ENCODE measurements around the gene TMCC1.
"Not testable (repeated sequence)": the region's sequence is repeated elsewhere in the genome, so short reads cannot be mapped to it uniquely, and the experiment has no call there.

TMCC1 gene

DNA sequence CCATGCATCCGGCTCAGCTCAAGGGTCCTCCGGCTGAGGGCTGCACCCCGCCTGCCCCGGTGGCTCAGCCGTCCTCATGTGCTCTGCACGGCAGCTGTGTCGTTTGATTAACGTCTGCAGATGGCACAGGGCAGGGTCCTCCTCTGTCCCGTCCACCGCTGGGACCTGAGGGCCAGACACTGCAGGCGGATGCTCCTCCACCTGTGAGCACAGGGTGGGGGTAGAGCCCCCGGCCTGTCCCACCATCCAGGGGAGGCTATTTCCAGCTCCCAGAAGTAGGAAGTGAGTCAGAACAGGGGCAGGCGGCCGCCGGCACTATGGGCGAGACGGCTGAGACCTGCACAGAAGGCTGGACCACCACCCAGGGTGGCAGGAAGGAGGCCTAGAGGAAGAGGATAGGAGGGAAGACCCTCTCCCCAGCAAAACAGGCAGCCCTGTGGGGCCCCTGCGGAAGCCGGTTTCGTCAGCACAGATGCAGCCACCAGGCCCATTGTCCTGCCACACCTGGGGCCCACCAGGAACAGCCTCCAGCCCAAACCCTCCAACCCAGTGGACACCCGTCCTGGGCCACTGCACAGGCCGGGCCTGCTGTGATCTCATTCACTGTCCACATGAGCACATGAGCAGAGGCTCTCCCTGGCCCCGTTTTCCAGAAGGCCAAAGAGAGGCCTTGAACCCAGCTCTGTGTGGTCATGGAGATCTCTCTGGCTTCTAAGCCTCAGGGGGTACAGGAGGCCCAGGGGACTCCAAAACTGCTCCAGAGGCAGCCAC, 274.4 kb downstream of the TMCC1 start:
- peak; percentile 44 for DNase-seq

DNA sequence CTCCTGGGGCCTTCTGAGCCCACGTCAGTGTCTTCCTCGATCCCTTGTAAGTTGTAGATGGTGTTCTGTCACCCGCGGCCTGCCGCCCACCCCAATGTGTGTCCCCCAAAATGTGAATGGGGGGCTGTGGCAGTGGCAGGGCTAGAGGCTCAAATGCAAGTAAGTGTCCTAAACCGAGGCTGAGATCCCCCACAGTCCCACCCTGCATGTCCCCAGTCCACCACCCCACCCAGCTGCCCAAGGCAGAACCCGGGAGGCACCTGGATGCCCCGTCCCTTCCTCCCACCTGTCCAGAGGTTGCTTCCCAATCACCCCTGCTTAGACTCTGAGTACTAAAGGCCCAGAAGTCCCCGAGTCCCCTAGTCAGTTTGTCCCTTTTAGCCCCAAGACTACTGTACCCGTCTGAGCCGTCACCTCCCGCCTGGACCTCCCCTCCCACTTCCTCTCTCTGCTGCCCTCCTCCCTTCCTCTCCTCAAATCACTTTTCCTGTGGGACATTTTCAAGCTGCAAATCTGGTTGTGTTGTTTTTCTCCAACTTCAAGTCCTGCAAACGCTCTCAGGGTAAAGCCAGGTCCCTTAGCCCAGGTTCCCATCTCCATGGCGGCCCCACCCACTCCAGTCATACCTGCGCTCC, 275.2 kb downstream of the TMCC1 start:
- peak; percentile 24 for DNase-seq

DNA sequence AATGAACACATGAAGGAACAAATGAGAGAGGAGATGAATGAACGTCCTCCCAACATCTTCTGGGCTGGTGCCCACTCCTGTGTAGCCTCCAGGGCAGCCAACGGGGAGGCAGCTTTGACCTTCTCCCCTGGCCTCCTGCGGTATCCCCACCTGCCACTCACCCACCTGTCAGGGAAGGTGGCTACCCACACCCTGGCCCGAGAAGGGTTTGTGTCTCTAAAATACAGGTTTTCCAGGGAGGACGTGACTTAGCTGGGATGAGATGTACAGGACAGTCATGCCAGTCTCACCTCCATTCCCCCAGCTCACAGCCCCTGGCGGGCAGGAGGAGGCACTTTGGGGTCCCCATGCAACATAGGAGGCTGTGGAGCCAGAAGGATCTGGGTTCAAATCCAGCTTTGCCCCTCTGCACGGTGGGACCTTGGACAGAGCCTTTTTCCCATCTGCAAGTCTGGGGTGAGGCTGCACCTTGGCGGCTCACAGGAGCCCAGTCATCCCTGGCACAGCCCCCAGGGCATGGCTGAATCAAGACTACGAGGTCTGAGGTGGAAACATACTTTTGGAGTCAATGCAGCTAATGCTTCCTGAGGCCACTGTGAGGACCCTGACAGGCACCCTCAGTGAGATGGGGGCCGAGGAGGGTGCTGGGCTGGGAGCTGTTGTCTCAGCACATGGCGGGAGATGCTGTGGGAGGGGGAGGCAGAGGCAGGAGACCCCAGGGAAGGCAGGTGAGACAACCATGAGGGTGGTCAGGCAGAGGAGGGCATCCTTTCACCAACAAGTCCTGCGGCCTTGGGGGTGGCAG, 275.9 kb downstream of the TMCC1 start:
- DNase-seq = peak; percentile 16

DNA sequence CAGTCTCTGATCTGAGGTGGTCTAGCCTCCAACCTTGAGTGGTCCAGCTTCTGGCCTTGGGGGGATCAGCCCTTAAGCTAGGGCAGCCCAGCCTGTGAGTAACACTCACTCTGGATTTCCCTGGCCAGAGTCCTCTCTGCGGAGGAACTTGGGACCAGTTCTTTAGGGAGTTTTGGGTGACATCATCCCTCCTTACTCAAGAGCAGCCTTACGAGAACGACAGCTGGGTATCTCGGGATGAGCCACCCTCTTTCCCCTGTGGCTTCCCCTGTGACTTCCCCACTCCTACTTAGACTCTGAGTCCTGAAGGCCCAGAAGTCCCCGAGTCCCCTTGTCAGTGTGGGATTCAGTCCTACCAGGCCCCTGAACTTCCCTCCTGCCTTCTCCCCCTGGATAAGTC, 276.8 kb downstream of the TMCC1 start:
- no peak for DNase-seq

DNA sequence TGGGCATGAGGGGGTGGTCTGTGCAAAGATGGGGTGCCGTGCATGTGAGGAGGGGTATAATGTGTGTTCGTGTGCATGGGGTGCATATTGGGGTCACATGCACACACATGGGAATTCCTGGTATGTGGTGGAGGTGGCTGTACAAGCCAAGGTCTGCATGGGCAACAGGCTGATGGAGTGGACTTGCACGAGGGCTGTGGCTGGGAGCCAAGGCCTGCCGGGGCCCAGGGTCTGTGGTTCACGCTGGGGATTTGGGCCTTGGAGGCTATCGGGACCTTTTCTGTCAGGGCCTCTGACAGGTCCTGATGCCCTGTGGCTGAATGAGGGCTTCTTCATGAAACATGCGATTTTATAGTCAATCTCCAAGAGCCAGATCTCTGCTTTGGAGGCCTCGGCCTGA, 277.2 kb downstream of the TMCC1 start:
- DNase-seq = no peak

DNA sequence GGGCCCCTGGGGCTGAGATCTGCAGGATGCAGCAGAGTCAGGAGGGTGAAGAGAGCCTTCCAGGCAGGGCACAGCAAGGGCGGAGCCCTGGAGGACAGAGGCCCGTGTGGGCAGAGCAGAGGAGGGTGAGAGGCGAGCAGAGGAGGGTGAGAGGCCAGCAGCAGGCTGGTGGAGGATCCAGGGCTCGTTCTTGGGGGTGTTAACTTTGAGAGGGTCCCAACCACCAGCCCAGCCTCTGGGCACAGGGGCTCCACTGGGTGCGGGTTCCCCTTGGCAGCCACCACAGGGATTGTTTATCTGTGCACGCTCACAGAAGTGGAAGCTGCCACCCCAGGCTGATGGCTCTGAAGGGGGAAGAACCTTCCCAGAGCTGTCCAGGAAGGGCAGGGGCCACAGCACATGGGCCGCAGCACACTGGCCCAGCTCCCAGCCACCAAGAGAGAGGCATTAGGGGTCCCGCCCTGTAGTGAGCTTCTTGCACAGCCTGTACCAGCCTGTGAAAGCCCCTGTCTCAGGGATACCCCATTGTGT, 277.7 kb downstream of the TMCC1 start:
- DNase-seq = no peak

DNA sequence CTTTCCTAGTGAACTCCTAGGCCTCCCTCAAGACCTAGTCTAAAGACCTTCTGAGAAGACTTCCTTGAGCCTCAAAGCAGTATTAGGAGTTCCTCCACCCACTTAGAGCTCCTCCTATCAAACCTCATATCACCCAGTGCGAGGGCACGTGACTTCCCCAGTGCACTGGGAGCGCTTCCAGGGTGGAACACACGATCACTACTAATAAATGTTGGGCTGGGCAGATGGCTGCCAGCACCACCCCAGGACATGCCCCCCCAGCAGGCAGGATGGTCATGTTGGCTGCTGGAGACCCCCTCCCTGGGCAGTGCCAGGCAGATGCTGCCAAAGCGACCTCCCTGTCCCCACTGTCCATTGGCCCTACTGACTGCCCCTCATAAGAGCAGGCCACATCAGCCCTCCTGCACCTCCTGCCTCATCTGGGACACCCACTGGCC, 278.6 kb downstream of the TMCC1 start:
- no peak for DNase-seq

DNA sequence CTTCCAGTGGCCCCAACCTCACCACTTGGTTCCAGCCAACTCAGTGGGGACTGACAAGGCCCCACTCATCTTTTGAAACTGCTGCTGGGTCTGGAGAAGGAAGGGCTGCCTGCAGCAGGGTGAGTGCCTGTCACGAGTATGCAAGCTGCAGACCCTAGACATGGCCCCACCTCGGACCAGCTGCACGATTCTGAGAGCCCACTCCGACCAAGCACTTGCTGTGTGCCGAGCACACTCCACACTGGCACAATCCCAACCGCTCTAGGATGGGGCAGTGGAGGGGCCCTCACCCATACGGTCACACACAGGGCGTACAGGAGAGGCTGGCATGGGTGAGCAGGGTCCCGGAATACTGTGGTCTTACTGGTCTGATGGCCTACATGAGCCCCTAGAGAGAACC, 279.1 kb downstream of the TMCC1 start:
- no peak for DNase-seq

DNA sequence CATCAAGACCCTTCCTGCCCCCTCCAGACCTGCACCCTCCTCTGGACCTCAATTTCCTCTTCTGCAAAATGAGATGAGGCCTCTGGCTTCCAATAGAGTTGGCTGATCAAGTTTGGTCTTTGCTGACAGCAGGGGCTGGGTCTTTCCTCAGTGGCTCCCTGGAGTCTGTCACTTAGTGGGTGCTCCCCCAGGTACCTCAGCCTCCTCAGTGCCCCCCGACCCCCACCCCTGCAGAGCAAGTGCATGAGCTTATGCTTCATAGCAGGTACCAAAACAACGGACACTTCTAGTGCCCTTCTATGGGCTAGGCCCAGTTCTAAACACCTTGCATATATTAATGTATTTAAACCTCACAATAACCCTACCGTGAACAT, 280.2 kb downstream of the TMCC1 start:
- no peak for DNase-seq

DNA sequence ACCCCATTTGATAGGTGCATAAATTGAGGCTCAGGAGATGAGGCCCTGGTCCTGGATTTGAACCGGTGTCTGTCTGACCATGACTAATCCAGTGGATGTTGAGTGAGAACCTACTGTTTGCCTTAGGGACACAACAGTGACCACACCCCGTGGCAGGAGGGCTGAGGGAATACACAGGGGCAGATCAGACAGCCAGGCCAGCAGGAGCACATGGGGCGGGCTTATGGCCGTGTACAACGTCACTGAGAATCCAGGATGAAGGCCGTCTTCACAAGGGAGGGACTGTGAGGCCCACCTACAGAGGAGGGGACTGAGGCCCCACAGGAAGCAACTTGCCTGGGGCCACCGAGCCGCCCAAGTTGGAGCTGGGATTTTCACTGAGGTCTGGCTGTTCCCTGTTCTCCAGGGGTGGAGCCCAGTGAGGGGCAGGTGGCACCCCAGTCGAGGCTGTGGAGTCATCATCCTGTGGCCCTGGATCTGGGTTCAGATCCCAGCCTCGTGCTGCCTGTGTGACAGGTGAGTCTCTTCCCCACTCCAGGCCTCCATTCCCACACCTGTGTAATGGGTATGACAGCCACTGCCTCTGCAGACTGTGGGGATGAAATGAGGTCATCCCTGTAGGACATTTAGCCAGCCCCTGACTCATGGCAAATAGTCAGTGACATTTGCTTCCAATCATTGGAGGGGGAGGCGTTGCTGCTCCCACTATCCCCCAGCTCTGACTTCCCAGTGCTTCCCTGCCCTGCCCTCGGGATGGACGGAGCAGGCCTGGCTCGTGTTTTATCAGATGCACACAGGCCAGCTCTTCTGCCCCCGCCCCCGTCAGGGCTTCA, 280.8 kb downstream of the TMCC1 start:
- no peak for DNase-seq

DNA sequence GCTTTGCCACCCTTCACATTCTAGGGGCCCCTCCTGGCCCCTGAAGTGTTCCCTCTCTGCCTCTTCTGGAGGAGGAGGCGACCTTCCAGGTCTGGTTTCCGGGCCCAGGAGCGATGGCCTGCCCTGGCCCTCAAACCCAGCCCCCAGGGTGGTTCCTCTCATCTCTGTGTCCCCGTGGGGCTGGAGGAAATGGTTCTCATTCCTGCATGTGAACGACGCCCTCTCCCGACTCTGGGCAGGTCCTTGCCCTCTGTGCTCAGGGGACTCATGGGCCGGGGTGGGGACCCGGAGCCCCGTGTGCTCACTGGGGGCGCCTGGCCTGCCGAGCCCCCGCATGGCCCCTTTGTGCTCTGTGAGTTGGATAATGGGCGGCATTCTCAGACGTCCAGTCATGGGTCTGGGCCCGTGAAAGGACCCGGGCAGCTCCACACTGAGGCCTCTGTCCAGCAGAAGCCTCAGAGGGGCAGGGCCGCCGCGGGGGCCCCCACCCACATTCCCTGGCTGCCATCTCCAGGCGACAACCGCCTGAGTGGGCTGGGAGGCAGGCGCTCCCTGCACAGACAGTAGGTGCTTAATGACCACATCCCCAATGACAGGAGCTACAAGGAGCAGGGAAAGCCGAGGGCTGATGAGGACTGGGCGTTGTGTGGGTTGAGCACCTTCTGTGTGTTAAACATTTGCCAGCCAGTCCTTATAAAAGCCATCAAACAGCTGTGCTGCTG, 281.5 kb downstream of the TMCC1 start:
- no peak for DNase-seq

DNA sequence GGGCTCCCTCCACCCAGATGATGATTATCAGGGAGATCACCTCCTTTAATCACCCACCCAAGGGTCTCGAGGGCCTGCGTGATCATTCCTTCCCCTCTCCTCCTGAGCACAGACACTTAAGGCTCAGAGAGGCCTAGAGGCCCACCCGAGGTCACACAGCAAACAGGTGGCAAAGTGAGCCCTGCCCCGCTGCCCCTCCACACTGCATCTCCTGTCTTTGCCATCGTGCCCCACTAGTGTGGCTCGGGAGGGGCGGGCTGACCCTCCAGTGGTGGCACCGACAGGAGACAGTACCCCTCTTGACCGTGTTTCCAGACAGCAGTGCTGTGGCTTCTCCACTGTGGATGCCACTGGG, 282.1 kb downstream of the TMCC1 start:
- no peak for DNase-seq

DNA sequence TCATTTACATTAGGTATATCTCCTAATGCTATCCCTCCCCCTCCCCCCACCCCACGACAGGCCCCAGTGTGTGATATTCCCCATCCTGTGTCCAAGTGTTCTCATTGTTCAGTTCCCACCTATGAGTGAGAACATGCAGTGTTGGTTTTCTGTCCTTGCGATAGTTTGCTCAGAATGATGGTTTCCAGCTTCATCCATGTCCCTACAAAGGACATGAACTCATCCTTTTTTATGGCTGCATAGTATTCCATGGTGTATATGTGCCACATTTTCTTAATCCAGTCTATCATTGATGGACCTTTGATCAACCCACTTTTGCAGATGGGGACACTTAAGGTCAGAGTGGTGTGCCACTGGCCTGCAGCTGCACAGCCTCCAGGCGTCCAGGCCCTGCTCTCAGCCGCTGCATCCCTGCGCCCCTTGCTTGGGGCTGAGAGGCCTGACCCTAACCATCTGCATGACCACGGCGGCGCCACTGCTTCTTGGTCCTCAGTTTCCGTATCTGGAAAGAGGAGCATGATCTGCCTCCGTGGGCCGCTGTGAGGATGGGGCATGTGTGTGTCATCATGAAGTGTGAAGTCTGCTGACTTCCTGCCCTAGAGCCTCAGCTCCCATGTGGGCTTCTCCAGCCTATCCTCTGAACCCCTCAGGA, 282.6 kb downstream of the TMCC1 start:
- not testable (repeated sequence) for DNase-seq

DNA sequence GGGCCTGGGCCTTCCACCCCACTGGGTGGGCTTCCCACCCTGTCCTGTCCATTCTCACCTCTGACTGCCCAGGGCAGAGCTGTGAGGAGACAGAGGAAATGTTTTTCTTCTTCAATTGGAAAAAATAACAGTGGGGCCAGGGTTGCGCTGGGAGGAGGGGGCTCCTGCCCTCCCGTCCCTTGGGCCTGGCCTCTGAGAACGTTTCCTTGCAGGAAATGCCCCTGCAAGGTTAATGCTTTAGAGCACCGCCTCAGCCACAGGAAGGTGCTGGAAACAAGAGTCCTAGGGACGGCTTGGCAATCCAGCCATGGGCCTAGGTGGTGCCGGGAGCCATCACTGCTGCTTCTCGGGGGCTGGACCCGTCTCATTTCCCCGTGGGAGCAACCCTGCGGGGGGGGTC, 283.2 kb downstream of the TMCC1 start:
- DNase-seq = no peak

DNA sequence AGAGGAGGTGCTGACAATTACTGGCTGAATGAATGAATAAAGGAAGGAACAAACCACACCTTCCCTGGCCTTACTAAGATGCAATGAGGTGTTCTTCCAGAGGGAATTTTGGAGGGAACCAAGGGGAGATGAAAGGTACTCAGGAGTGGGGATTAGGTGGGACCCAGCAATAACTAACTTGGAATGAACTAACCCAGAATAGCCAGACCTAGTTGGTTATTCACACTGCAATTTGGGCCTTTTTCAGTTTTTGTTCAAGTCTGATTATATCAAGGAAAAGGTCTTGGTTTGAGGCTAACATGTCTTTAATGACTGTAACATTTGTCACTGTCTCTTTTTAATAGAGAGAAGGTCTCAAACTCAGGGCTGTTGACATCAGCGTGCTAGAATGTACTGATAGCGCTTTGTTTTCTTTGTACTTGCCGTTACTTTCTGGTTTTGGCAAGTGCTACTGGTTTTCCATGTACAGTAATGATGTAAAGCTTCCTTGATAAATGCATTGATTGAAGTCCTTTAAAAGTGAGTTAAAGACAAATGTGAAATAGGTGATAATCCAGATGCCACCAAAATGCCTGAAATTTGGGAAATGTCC, 283.8 kb downstream of the TMCC1 start:
- DNase-seq = no peak

DNA sequence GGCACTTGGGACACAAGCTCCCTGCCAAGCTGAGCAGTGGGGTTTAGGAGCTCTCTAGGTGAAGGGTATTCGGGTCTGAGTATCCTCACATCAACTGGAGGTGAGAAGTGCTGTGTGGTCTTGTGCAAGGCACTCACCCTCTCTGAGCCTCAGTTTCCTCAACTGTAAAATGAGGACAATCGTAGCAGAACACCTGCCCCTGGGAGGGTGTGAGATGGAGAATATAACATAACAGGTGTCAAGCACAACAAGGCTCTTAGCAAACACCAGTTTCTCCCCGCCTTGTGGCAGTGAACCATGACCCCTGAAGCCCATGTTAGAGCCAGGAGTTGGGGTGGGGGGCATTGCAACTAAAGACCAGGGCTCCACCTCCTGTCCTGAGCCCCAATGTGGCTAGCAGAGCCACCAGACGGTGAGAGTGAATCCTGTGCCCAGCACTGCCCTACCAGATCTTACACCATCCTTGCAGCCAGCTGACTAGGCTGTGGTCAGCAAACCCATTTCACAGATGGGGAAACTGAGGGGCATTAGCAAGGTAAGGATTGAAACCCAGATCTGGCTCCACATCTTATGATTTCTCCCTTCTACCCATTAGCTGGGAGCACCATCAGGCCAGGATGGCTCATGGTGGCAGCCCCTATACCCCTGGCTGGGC, 284.4 kb downstream of the TMCC1 start:
- no peak for DNase-seq

DNA sequence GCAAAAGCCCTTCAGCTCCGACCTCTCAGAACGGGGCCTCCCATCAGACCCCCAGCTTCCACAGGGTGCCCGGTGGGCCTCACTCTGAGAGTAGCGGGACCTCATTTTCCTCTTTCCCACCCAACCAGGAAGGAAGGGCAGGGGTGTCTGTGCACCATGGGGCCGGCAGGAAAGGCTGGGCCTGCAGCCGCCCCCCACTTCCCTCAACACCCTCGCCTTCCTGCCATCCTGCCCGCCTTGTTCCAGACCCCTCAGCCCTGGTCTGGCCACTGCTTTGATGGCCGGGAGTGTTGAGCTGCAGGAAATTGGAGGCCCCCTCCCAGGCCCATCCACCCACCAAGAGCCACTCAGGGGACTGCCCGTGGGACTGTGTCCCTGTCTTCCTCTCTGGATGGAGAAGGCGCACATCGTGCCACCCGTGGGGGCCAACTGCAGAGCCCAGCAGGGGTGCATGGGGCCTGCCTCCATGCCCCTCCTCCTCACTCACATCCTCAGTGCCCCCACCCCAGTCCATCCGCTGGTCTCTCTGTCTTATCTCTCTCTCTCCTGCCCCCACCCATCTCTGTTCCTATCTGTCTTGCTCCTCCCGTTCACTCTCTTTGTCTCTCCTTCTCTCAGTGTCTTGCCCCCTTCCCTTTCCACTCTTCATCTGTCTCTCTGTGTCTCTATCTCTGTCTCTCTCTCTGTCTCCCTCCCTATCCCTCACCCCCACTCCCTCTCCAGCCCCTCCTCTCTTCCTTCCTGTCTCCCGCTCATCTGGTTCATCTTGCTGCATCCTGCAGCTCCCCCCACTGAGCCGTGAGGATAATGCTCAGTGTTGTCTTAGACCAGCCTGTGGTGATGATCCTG, 285.2 kb downstream of the TMCC1 start:
- peak; percentile 83 for DNase-seq

DNA sequence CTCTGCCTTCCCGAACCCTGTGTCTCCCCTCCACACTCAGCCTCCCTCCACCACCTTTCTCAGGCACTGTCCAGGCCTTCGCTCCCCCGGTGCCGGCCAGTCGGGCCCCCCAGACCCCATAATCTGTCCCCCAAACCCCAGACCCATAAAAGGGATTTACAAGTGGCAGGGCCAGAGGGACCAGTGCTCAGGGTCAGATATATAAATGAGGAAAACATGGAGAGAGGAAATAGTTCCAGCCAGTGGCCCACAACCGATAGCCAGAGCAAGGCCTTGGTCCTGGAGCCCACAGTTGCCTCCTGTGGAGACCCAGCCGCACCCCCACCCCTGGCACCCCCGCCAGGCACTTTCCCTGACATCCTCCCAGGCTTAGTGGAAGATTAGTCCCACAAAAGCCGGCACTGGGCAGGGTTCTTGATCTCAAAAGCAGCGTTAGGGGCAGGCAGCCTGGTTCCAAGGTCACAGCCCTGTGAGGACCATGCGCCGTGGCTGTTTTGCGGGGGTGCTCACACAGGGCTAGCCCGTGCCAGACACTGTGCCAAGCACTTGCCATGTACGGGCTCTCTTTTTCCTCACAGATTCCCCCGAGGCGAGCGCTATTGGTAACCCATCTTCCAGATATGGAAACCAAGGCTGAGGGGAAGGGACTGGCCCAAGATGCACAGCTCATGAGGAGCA, 286.0 kb downstream of the TMCC1 start:
- no peak for DNase-seq

All from 8988T (cell line).